ENCODE results near the gene RFXANK. TPM values are rescaled to one million over a fixed set of nuclear protein-coding genes. Genes with fewer than 3 reads are reported as not detected.

Gene RFXANK
- total RNA-seq, 2 donors from 2014 or later: 57.4 to 70.0 TPM

DNA sequence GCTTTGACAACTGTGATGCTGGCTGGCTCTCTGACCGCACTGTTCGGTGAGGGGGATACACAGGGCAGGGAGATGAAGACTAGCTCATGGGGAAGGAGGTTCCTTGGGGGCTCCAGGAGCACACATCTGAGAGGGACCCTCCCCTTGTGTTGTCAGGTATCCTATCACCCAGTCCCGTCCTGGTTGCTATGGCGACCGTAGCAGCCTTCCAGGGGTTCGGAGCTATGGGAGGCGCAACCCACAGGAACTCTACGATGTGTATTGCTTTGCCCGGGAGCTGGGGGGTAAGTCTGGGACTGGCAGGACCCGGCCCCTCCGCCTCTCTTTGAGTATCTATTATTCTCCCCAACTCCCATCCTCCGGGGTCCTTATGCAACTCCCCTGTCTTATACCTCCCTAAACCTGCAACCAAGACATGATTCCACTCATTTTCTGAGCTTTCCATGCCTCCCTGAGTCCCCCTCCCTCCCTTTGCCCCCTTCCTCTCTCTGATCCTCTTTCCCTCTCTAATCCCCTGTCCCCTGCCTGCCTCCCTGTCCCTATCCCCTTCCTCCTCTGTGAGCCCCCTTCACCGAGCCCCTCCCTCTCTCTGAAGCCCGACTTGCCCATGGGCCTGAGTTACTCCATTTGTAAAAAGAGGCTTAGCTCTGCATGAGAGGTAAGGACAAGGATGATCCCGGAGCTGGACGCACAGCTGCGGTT is 32.2 kb downstream of the RFXANK start:
- intact Hi-C loops (cut with DNase I): no loop called here
- DNase-seq: no peak
- peaks cover 4% of the 10 kb centered on the region for H3K27me3 ChIP-seq
- no peak overlapping the region for H3K27ac ChIP-seq
- TF ChIP-seq, protein P1, sequence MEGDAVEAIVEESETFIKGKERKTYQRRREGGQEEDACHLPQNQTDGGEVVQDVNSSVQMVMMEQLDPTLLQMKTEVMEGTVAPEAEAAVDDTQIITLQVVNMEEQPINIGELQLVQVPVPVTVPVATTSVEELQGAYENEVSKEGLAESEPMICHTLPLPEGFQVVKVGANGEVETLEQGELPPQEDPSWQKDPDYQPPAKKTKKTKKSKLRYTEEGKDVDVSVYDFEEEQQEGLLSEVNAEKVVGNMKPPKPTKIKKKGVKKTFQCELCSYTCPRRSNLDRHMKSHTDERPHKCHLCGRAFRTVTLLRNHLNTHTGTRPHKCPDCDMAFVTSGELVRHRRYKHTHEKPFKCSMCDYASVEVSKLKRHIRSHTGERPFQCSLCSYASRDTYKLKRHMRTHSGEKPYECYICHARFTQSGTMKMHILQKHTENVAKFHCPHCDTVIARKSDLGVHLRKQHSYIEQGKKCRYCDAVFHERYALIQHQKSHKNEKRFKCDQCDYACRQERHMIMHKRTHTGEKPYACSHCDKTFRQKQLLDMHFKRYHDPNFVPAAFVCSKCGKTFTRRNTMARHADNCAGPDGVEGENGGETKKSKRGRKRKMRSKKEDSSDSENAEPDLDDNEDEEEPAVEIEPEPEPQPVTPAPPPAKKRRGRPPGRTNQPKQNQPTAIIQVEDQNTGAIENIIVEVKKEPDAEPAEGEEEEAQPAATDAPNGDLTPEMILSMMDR (IDR thresholded peaks at IDR 0.05): no peak
- H3K4me3 ChIP-seq: peak overlapping the region; percentile 47
- no peak overlapping the region for H3K9ac ChIP-seq (ENCODE audit: low read depth in 2 of 2, low read length in 2 of 2)
- no peaks in the 10 kb centered on the region for H3K4me1 ChIP-seq
- H3K9me3 ChIP-seq: no peaks in the 10 kb centered on the region
- no peaks in the 10 kb centered on the region for H3K36me3 ChIP-seq

DNA sequence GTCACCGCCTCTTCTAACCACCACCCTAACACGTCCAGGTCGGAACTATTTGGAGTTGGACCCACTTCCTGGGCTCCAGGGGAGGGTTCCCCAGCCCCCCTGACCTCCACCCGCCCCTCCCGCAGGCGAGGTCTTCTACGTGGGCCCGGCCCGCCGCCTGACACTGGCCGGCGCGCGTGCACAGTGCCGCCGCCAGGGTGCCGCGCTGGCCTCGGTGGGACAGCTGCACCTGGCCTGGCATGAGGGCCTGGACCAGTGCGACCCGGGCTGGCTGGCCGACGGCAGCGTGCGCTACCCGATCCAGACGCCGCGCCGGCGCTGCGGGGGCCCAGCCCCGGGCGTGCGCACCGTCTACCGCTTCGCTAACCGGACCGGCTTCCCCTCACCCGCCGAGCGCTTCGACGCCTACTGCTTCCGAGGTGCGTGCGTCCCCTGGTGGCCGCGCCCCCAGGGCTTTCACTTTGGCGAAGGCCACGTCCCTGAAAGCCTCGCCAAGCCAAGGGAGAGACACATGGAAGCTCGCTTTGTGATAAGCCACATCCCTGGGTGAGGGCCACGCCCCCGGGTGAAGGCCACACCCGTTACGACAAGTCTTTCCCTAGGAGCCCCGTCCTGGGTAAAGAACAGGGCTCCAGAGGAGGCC is 32.9 kb downstream of the RFXANK start:
- Histone ChIP-seq H3K9ac (ENCODE audit: low read depth in 2 of 2, low read length in 2 of 2) (peak overlapping the region in 1 of 2 donors; percentile 50), H3K4me1 (no peaks in the 10 kb centered on the region), H3K36me3 (no peaks in the 10 kb centered on the region), H3K4me3 (peak overlapping the region; percentile 47), H3K9me3 (no peaks in the 10 kb centered on the region), H3K27me3 (peaks cover 4% of the 10 kb centered on the region), H3K27ac (no peak overlapping the region)
- DNase-seq: peak; percentile 80
- intact Hi-C loops (cut with DNase I): no loop called here
- TF ChIP-seq, protein P1 (IDR thresholded peaks at IDR 0.05): peak; percentile 62

DNA sequence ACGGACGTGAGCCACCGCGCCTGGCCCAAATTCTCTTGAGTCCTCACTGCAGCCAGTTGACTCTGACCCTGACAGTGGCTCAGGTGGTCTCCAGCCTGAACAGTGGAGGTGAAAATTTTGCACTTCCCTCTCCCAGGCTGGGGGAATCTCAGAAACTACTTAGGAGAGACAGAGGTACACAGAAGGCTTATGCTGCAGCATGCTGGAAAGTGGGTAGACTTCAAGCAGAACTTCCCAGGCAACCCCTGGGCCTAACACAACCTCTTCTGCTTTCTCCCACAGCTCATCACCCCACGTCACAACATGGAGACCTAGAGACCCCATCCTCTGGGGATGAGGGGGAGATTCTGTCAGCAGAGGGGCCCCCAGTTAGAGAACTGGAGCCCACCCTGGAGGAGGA is 34.1 kb downstream of the RFXANK start:
- Histone ChIP-seq H3K27me3 (peaks cover 4% of the 10 kb centered on the region), H3K4me3 (no peak overlapping the region), H3K27ac (no peak overlapping the region), H3K9me3 (no peaks in the 10 kb centered on the region), H3K4me1 (no peaks in the 10 kb centered on the region), H3K36me3 (no peaks in the 10 kb centered on the region), H3K9ac (ENCODE audit: low read depth in 2 of 2, low read length in 2 of 2) (no peak overlapping the region)
- TF ChIP-seq, protein P1 (IDR thresholded peaks at IDR 0.05): no peak
- intact Hi-C loops (cut with DNase I): no loop called here
- no peak for DNase-seq

DNA sequence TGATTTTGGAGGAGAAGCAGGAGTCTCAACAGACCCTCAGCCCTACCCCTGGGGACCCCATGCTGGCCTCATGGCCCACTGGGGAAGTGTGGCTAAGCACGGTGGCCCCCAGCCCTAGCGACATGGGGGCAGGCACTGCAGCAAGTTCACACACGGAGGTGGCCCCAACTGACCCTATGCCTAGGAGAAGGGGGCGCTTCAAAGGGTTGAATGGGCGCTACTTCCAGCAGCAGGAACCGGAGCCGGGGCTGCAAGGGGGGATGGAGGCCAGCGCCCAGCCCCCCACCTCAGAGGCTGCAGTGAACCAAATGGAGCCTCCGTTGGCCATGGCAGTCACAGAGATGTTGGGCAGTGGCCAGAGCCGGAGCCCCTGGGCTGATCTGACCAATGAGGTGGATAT is 34.6 kb downstream of the RFXANK start:
- Histone ChIP-seq H3K9ac (ENCODE audit: low read depth in 2 of 2, low read length in 2 of 2) (no peak overlapping the region), H3K4me1 (no peaks in the 10 kb centered on the region), H3K27me3 (peaks cover 4% of the 10 kb centered on the region), H3K27ac (no peak overlapping the region), H3K36me3 (no peaks in the 10 kb centered on the region), H3K4me3 (no peak overlapping the region), H3K9me3 (no peaks in the 10 kb centered on the region)
- TF ChIP-seq, protein P1 (IDR thresholded peaks at IDR 0.05): no peak
- DNase-seq: no peak
- intact Hi-C loops (cut with DNase I): no loop called here

DNA sequence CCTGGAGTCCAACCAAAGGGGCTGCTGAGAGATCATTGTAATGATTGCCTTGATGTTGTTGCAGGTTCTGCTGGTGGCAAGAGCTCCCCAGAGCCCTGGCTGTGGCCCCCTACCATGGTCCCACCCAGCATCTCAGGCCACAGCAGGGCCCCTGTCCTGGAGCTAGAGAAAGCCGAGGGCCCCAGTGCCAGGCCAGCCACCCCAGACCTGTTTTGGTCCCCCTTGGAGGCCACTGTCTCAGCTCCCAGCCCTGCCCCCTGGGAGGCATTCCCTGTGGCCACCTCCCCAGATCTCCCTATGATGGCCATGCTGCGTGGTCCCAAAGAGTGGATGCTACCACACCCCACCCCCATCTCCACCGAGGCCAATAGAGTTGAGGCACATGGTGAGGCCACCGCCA is 35.2 kb downstream of the RFXANK start:
- no peak for DNase-seq
- TF ChIP-seq, protein P1 (IDR thresholded peaks at IDR 0.05): no peak
- Histone ChIP-seq H3K4me3 (no peak overlapping the region), H3K9ac (ENCODE audit: low read depth in 2 of 2, low read length in 2 of 2) (no peak overlapping the region), H3K27me3 (peaks cover 4% of the 10 kb centered on the region), H3K9me3 (no peaks in the 10 kb centered on the region), H3K36me3 (no peaks in the 10 kb centered on the region), H3K27ac (no peak overlapping the region), H3K4me1 (no peaks in the 10 kb centered on the region)
- intact Hi-C loops (cut with DNase I): no loop called here

All from colonic mucosa (tissue), 4 donors.